ENCODE results near the gene FXYD4.
"Not testable (repeated sequence)": the region's sequence is repeated elsewhere in the genome, so short reads cannot be mapped to it uniquely, and the experiment has no call there.

The FXYD4 gene

GRCh38 chr10:43421201-43421507 lies 49.7 kb downstream of the FXYD4 start:
- no peak for DNase-seq

GRCh38 chr10:43421519-43421918 lies 50.1 kb downstream of the FXYD4 start:
- DNase-seq, result no peak

DNA sequence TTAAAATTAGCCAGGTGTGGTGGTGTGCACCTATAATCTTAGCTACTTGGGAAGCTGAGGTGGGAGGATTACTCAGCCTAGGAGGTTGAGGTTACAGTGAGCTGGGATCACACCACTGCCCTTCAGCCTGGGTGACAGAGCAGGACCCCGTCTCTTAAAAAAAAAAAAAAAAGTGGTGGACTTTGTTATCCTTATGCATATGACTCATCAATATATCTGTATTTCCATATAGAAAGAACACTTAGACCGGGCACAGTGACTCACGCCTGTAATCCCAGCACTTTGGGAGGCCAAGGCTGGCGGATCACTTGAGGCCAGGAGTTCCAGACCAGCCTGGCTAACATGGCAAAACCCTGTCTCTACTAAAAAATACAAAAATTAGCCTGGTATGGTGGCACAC lies 50.5 kb downstream of the FXYD4 start:
- not testable (repeated sequence) for DNase-seq

DNA sequence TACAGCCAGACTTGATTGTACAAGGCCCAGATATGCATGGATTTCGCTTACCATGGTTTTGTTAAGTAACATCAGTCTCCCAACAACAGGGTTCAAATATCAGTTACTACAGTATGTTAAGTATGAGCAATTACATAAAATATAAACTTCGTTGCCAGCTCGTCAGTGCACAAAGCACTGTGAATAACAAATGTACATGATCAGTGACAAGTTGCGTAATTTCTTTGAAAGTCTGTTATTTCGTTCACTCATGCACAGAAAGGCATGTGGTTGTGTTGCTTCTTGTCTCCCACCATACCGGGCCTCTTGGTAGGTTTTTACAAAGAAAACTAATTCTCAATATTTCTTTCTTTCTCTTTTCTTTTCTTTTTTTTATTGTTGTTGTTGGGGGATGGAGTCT lies 53.0 kb downstream of the FXYD4 start:
- DNase-seq, result no peak

All from hematopoietic multipotent progenitor cell treated with erythropoietin and hydrocortisone succinate and interleukin-3 and kit ligand, for 4 days (in vitro differentiated cells).